HG03565 (cell line): ENCODE results near the gene BCL2L14.
"Not testable (repeated sequence)": the region's sequence is repeated elsewhere in the genome, so short reads cannot be mapped to it uniquely, and the experiment has no call there.

Experiments used
- ATAC-seq: cut with Tn5 transposase; IDR thresholded peaks from one replicate; pipeline ENCODE4 v1.9.1; 2021; ENCODE audit warnings: mild to moderate bottlenecking, moderate library complexity; ENCODE audit not compliant: unreplicated experiment

BCL2L14 gene

GRCh38 chr12:12099102-12099501, 28.4 kb downstream of the BCL2L14 start:
- ATAC-seq: no peak

- ATAC-seq: no peak
Measured at GRCh38 chr12:12107678-12108077, 36.9 kb downstream of the BCL2L14 start.

- ATAC-seq: no peak
Measured at GRCh38 chr12:12108441-12109058, 37.8 kb downstream of the BCL2L14 start.

DNA sequence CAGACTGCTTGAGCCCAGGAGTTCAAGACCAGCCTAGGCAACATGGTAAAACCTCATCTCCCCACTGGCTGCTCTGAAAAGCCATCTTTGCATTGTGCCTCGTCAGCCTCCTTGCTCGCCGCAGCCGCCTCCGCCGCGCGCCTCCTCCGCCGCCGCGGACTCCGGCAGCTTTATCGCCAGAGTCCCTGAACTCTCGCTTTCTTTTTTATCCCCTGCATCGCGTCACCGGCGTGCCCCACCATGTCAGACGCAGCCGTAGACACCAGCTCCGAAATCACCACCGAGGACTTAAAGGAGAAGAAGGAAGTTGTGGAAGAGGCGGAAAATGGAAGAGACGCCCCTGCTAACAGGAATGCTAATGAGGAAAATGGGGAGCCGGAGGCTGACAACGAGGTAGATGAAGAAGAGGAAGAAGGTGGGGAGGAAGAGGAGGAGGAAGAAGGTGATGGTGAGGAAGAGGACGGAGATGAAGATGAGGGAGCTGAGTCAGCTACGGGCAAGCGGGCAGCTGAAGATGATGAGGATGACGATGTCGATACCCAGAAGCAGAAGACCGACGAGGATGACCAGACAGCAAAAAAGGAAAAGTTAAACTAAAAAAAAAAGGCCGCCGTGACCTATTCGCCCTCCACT, 40.3 kb downstream of the BCL2L14 start:
- ATAC-seq: not testable (repeated sequence)

GRCh38 chr12:12115514-12115913, 44.8 kb downstream of the BCL2L14 start:
- ATAC-seq: no peak

- no peak for ATAC-seq
Measured at GRCh38 chr12:12116677-12117076, 45.9 kb downstream of the BCL2L14 start.

GRCh38 chr12:12121061-12121460, 50.3 kb downstream of the BCL2L14 start:
- ATAC-seq: no peak

DNA sequence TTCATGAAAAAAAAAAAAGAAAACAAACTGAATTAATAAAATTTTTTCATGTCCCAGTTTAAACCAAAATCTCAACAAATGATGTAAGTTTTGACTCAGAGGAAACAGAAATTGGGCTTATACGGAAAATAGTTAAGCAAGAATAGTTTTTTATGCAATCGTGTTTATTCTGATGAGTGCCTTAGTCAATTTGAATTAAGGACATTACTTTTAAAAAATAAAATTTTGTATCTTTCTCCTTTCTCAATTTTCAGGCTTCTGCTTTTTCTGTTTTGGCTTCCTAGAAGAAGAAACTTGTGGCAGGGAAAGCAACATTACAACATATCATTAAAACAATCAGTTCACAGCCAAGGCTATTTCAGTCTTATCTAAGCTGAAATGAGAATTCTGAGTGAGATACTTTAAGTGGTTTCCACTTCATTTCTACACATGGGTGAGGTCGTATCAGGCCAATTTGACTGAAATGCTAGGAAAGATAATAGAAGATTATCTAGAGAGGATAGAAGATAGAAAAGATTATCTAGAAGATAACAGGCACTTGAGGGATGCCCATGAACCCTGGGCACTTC, 52.4 kb downstream of the BCL2L14 start:
- no peak for ATAC-seq

DNA sequence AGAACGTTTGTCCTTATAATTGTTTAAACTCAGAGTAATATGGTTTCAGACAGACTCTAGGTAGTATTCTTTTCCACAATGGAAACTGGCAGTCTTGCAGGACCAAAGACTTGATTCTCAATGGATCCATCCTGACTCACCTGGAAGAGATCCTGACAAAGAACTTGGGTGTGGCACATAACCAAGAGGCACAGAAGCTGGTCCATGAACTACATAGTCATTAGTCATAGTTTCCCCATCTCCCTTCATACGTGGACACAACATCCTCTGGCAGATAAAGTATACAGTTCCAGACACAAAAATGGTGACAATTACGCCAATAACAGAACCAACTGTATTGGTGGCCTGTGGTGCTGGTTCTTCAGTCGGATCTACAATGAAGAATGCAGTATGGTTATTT, 55.8 kb downstream of the BCL2L14 start:
- no peak for ATAC-seq

DNA sequence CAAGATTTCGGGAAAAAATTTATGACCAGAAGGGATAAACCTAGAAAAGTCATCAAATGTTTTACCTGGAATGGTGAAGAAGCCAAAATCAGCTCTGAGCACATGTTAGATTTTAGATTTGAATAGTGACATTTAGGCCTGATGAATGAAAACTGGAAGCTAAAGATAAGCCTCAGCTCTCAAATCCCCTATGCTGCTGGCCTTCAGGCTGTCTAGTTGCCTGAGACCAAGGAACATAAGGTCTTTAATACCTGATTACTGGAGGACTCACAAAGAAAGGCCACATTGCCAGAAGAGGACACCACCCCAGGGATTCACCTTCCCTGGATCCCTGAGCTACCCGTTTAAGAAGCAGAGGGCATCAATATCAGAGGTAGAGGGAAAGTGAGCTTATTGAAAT, 56.6 kb downstream of the BCL2L14 start:
- no peak for ATAC-seq

- ATAC-seq: no peak
Measured at GRCh38 chr12:12128670-12129069, 57.9 kb downstream of the BCL2L14 start.

- ATAC-seq: no peak
Measured at GRCh38 chr12:12133259-12133658, 62.5 kb downstream of the BCL2L14 start.

GRCh38 chr12:12133785-12134184, 63.0 kb downstream of the BCL2L14 start:
- ATAC-seq: no peak

DNA sequence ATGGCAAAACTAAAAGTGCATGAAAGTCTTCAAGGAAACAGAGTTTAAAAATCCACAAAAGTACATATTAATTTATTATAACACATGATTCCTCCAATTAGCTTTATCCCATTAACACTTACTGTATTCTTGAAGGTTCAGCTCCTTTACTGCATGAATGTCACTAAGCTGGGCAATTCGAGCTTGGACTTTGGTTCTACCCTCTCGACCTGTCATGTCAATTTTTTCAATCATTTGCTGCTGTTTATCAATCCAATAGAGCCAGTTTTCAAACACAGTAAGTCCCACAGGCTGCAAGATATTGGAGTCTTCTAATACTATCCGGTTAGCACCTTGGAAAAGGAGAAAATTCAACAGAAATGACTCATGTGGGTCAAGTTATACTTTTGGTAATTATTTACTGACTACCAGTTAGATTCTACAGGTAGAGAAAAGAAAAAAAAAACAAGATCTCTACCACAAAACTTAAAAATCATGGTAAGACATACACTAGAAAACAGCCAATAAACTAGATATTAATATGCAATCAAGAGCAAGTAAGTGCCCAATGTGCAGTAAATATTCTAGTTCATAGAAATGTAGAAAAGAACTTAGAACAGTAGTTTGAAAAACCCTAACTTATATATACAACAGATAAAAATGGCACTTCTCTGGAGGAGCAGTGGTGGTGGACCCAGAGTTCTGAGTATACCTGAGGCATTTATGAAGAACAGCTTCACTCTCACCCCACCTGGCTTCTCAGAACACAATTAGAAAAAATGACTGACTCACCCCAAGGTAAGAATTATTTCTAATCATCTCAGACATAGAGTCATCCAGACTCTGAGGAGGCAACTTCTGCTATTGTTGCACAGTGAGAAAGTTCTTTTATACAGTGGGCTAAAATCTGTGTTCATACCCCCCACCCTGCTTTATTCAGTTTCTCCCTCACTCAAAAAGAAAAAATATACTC, 67.7 kb downstream of the BCL2L14 start:
- no peak for ATAC-seq

DNA sequence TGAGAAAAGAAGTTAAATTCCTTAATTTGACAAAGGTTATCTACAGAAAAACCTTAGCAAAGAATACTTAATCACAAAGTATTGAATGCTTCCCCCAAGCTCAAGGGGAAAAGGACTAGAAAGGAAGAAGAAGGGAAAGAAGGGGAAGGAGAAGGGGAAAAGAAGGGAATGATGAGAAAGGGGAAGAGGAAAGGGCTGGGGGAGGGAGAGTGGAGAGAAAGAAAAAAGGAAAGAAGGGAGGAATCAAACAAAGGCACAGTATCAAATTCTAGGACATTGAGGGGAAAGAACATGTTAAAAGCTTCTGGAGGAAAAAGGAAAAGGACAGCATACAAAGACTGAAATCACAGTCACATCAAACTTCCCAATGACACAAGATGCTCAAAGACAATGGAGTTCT, 70.3 kb downstream of the BCL2L14 start:
- no peak for ATAC-seq

DNA sequence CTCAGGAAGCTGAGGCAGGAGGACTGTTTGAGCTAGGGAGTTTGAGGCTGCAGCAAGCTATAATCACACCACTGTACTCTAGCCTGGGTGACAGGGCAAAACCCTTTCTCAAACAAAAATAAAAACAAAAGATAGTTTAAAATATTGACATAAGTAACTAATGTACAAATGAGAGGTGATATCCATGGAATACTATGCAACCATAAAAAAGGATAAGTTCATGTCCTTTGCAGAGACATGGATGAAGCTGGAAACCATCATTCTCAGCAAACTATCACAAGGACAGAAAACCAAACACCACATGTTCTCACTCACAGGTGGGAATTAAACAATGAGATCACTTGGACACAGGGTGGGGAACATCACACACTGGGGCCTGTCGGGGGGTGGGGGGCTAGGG, 73.8 kb downstream of the BCL2L14 start:
- not testable (repeated sequence) for ATAC-seq

DNA sequence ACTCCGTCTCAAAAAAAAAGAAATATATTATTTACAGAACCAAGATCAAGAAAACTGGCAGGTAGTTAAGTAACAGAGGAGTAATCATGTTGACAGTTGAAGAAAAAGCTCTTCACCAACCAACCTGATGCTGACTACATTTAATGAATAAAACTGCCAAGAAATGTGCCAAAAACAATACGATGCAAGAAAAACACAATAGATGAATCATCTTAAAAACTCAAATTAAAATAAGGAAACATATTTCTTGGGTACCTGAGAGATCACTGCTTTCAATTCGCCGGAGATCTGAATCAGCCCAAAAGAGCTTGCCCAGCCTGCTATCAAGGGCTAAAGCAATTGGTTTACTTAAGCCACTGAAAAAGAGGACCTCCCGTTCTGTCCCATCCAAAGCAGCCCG, 76.4 kb downstream of the BCL2L14 start:
- no peak for ATAC-seq
